ENCODE data around the gene RAB11FIP4. TPM values are rescaled to one million over a fixed set of nuclear protein-coding genes. Genes with fewer than 3 reads are reported as not detected.

RAB11FIP4 gene
- polyA plus RNA-seq, 1 of the 3 experiments (the other 2 are of a cell fraction) = 9.4 TPM

DNA sequence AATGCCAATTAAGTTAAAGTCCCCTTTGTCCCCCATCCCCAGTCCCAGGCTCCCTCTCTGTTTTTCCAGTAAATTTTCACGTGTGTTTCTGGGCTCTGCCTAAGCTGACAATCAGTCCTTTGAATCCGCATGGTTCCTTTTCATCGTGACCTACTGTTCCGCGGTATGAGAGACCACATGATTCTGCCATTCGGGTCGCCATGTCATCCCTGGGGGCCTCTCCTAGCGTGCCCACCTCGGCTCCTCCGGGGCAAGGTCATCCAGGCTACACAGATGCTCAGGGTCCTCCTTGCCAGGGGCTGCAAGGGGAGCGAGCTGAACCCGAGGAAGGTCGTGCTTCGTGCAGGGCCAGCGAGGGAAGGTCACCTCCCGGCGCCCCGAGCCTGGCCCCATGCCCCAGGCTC, 157.6 kb downstream of the RAB11FIP4 start (continued):
- TF ChIP-seq PBX3 (IDR thresholded peaks at IDR 0.05) (no peak), NFIC (IDR thresholded peaks at IDR 0.05; ENCODE audit: borderline replicate concordance) (0 out of 2 replicates have a peak, but pooled peaks have one; percentile 8), CHD2 (IDR thresholded peaks at IDR 0.05; ENCODE audit: low read length, partially characterized antibody) (no peak), FOXM1 (IDR thresholded peaks at IDR 0.05; ENCODE audit: low read depth) (no peak)

DNA sequence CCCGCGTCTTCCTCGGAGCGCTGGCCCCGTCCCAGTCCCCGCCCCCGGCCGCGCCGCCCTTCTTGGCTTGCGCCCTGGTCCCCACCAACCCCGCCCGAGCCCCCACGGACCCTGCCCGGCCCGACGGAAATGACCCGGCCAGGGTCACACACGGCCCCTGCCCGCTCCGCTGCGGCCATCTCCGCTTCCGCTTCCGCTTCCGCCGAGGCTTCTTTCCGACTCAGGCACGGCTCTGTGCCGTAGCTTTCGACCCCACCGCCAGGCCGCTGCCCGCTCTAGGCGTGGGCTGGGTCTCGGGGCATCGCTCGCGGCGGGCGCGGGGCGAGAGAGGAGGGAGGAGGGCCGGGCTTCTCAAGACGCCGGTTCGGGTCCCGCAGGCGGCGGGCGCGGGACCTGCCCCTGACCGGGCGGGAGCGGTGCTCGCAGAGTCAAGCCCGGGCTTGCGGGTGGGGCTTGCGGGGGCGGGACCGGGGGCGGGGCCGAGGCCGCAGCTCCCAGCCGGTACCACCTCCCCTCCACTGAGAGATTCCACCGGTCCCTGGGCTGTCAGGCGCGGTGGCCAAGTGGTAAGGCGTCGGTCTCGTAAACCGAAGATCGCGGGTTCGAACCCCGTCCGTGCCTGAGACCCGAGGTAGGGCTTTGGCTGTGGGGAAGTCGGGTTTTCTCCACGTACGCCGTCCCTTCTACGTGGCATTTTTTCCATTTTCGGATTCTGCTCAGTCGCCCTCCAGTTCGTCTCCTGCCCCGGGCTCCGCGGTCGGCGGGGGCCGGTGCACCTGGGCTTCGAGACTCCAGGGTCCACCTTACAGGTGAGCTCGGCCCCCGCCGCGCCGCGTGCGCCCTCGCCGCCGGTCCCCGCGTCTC, 158.3 kb downstream of the RAB11FIP4 start:
- Histone ChIP-seq H3K36me3 (replicated peaks in 1 of 2; ENCODE audit: control insufficient read depth in 1 of 2, insufficient read depth in 2 of 2, low read length in 1 of 2) (no peaks in the 10 kb centered on the region), H3K27ac (ENCODE audit: low read depth in 2 of 2, low read length in 1 of 2) (peak overlapping the region; percentile 74 to 92), H4K20me1 (ENCODE audit: insufficient read depth) (no peaks in the 10 kb centered on the region), H3K9me3 (no peaks in the 10 kb centered on the region), H3K79me2 (ENCODE audit: insufficient read depth) (peaks cover 10% of the 10 kb centered on the region; the same call in 1 of the 2 replicates), H3F3A (replicated peaks; ENCODE audit: insufficient read depth) (peaks cover 23% of the 10 kb centered on the region), H3K9me2 (no peaks in the 10 kb centered on the region), H3K9ac (peak overlapping the region; percentile 92), H3K4me3 (ENCODE audit: low read depth in 2 of 2, low read length in 1 of 2) (peak overlapping the region; percentile 79 to 93), H3K27me3 (ENCODE audit: insufficient read depth) (no peaks in the 10 kb centered on the region), H3K4me1 (ENCODE audit: control insufficient read depth in 1 of 2, insufficient read depth in 2 of 2, low read depth in 1 of 2, low read length in 1 of 2) (no peaks in the 10 kb centered on the region), H2AFZ (ENCODE audit: low read depth) (peak overlapping the region; percentile 81), H3K4me2 (peak overlapping the region; percentile 98)
- DNase-seq = peak; percentile 98
- ChIA-PET POLR2A (interaction anchor here (0.9 to 1.5 kb wide), 4 partner anchors 9 to 124 kb away, joined by 3 to 4 read pairs (median 3); no protein-coding TSS in a partner anchor), CTCF (interaction anchor here (0.7 to 3.5 kb wide), 9 partner anchors 9 to 292 kb away, joined by 3 to 28 read pairs (median 4); no protein-coding TSS in a partner anchor)
- WGBS (ENCODE audit: low lambda C conversion rate) = 1% methylated on average over 59 of the region's 105 CpGs
- peak; percentile 62 for TF ChIP-seq MAX (IDR thresholded peaks at IDR 0.05; ENCODE audit: low read depth)
- TF ChIP-seq USF1 (IDR thresholded peaks at IDR 0.05; ENCODE audit: borderline replicate concordance, low read depth) = peak; percentile 38; the same call in 1 of the 2 replicates
- TF ChIP-seq TEAD4 (IDR thresholded peaks at IDR 0.05; ENCODE audit: borderline replicate concordance, insufficient read depth) = peak; percentile 95
- peak; percentile 85 for TF ChIP-seq GABPA (IDR thresholded peaks at IDR 0.05; ENCODE audit: low read depth)
- no peak for TF ChIP-seq SIN3A (IDR thresholded peaks at IDR 0.05; ENCODE audit: borderline replicate concordance, low read depth, low read length)
- peak; percentile 55 for TF ChIP-seq CHD2 (IDR thresholded peaks at IDR 0.05; ENCODE audit: low read length, partially characterized antibody)
- TF ChIP-seq MEF2A (IDR thresholded peaks at IDR 0.05; ENCODE audit: borderline replicate concordance, low read depth) = no peak
- TF ChIP-seq EP300 (IDR thresholded peaks at IDR 0.05; ENCODE audit: borderline replicate concordance in 1 of 2, low read depth in 1 of 2, low read length in 1 of 2) = peak in 1 of 2 experiments; percentile 15; a peak in 2 of 4 replicates
- TF ChIP-seq RXRA (IDR thresholded peaks at IDR 0.05; ENCODE audit: borderline replicate concordance, low read depth) = 0 out of 2 replicates have a peak, but pooled peaks have one; percentile 15
- TF ChIP-seq, protein P1, sequence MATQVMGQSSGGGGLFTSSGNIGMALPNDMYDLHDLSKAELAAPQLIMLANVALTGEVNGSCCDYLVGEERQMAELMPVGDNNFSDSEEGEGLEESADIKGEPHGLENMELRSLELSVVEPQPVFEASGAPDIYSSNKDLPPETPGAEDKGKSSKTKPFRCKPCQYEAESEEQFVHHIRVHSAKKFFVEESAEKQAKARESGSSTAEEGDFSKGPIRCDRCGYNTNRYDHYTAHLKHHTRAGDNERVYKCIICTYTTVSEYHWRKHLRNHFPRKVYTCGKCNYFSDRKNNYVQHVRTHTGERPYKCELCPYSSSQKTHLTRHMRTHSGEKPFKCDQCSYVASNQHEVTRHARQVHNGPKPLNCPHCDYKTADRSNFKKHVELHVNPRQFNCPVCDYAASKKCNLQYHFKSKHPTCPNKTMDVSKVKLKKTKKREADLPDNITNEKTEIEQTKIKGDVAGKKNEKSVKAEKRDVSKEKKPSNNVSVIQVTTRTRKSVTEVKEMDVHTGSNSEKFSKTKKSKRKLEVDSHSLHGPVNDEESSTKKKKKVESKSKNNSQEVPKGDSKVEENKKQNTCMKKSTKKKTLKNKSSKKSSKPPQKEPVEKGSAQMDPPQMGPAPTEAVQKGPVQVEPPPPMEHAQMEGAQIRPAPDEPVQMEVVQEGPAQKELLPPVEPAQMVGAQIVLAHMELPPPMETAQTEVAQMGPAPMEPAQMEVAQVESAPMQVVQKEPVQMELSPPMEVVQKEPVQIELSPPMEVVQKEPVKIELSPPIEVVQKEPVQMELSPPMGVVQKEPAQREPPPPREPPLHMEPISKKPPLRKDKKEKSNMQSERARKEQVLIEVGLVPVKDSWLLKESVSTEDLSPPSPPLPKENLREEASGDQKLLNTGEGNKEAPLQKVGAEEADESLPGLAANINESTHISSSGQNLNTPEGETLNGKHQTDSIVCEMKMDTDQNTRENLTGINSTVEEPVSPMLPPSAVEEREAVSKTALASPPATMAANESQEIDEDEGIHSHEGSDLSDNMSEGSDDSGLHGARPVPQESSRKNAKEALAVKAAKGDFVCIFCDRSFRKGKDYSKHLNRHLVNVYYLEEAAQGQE (IDR thresholded peaks at IDR 0.05; ENCODE audit: low read depth, low read length) = 0 out of 2 replicates have a peak, but pooled peaks have one; percentile 56
- peak; percentile 66; the same call in 1 of the 2 replicates for TF ChIP-seq TAF1 (IDR thresholded peaks at IDR 0.05; ENCODE audit: borderline replicate concordance, low read depth, low read length)
- no peak for TF ChIP-seq FOXM1 (IDR thresholded peaks at IDR 0.05; ENCODE audit: low read depth)
- TF ChIP-seq ELF1 (IDR thresholded peaks at IDR 0.05) = peak; percentile 71
- TF ChIP-seq YY1 (IDR thresholded peaks at IDR 0.05; ENCODE audit: low read depth) = 0 out of 2 replicates have a peak, but pooled peaks have one; percentile 41
- peak; percentile 78; the same call in 1 of the 2 replicates for TF ChIP-seq FOSL2 (IDR thresholded peaks at IDR 0.05; ENCODE audit: borderline replicate concordance, low read depth)
- no peak; the same call in 1 of the 2 replicates for TF ChIP-seq GATA2 (CRISPR knock-in tag; IDR thresholded peaks at IDR 0.05)
- no peak for TF ChIP-seq EZH2phosphoT487 (IDR thresholded peaks at IDR 0.05; ENCODE audit: borderline replicate concordance, low read depth)
